ENCODE measurements around the gene ADGRF5.

Gene ADGRF5

GRCh38 chr6:46921731-46922130, at the start of gene ADGRF5:
ADGRF5 (minus strand) TSS chr6:46921938; CDS start chr6:46906762, 15,176 bp downstream.
- no peak for TF ChIP-seq CTCF (IDR thresholded peaks at IDR 0.05; ENCODE audit: extremely low read depth, missing control alignments)
- no peak for DNase-seq (ENCODE audit: low spot score)

DNA sequence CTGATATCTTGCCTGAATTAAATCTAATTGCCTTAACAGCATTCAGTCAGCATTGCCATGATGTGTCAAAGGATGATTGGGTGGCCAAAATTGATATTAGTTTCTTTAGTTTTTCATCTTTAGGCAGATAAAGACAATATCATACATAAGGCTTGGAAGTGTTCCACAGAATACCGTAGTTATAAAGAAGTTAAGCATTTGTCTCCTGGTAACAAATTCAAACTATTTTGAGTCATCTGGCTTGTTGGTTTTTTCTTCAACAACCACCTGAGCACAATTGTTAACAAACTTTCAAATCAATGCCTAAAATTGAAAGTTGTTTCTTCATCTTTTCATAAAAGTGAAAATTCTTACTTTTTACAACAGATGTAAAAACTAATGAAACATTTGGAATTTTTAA, 47.5 kb upstream of the ADGRF5 start:
- no peak for DNase-seq (ENCODE audit: low spot score)
- no peak for TF ChIP-seq CTCF (IDR thresholded peaks at IDR 0.05; ENCODE audit: extremely low read depth, missing control alignments)

GRCh38 chr6:46967826-46968349, 46.1 kb upstream of the ADGRF5 start:
- DNase-seq (ENCODE audit: low spot score) = no peak
- no peak for TF ChIP-seq CTCF (IDR thresholded peaks at IDR 0.05; ENCODE audit: extremely low read depth, missing control alignments)

GRCh38 chr6:46964716-46965519, 43.2 kb upstream of the ADGRF5 start:
- no peak for DNase-seq (ENCODE audit: low spot score)
- no peak for TF ChIP-seq CTCF (IDR thresholded peaks at IDR 0.05; ENCODE audit: extremely low read depth, missing control alignments)

DNA sequence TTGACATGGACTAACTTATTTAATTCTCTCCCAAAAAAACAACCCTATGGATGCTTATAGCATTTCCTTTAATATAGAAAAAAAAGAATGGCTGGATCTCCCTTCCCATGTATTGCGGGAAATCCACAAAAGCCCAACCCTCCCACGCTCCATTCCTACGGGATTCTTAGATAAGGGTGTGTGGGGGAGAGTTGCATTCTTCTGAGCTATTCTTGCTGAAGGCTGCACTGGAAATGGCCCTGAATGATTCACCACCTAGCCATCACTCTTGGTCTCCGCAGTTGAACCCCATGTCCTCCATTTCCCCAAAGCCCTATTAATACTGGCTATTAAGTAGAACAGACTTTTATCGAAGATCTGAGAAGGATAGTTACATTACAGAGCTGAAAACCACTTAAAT, 41.9 kb upstream of the ADGRF5 start:
- no peak for DNase-seq (ENCODE audit: low spot score)

DNA sequence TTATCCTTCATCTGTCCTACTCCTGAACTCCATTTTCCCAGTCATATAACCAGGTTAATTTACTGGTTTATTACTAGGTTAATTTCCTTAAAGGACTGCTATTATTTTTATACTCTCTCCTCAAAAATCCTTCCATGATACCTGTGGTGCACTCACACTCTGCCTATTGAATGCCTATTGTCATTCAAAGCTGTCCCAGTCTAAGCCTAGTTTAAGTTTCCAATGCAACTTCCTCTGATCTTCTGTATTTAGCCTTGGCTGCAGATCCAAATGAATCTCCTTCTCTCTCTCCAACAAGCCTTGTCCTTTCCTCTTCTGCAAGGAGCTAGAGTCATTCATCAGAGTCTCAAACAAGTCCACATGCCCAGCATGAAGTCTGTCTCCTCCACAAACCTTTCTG, 41.3 kb upstream of the ADGRF5 start:
- DNase-seq (ENCODE audit: low spot score) = no peak
- TF ChIP-seq CTCF (IDR thresholded peaks at IDR 0.05; ENCODE audit: extremely low read depth, missing control alignments) = no peak

More for the DNA sequence above, 41.9 kb upstream of the ADGRF5 start:
- TF ChIP-seq CTCF (IDR thresholded peaks at IDR 0.05; ENCODE audit: extremely low read depth, missing control alignments) = no peak

DNA sequence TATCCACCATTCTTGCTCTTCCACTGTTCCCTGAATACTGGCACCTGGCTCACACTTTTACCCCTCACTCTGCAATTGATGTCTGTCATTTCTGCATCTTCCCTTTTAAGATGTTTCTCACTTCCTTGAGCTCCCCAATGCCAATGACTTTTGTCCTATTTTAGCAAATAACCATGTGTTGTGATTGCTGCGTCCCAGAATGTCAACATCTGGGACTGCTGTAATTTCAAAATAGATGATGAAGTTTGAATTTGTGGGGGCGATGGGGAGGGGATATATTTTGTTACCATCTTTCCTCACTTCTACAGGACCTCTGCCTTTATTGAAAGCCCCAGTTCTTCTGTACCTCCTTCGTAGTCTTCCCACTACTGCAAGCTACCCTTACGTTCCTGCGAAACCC, 40.0 kb upstream of the ADGRF5 start:
- no peak for DNase-seq (ENCODE audit: low spot score)

More for the DNA sequence above, 40.0 kb upstream of the ADGRF5 start:
- TF ChIP-seq CTCF (IDR thresholded peaks at IDR 0.05; ENCODE audit: extremely low read depth, missing control alignments) = no peak

All from GM20000 (cell line).